ENCODE measurements around the gene ARHGEF33.

Gene ARHGEF33

DNA sequence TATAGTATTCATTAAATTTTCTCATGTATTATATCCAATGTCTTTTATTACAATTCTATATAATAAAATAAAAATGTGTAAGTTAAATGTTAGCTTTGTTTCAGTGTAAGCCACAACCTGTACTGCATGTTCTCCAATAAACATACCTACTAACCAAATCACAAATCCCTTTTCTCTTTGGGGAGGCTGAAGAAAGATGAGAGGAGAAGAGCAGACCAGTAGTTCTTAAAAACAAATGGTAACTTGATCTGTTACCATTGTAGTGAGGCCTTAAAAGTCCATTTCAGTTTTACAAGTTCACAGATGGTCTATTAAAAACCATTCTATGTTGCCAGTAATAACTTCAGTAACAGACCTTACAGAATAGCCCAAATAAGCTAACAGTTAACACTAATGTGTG is 130.7 kb downstream of the ARHGEF33 start:
- DNase-seq (ENCODE audit: low read depth) = no peak

DNA sequence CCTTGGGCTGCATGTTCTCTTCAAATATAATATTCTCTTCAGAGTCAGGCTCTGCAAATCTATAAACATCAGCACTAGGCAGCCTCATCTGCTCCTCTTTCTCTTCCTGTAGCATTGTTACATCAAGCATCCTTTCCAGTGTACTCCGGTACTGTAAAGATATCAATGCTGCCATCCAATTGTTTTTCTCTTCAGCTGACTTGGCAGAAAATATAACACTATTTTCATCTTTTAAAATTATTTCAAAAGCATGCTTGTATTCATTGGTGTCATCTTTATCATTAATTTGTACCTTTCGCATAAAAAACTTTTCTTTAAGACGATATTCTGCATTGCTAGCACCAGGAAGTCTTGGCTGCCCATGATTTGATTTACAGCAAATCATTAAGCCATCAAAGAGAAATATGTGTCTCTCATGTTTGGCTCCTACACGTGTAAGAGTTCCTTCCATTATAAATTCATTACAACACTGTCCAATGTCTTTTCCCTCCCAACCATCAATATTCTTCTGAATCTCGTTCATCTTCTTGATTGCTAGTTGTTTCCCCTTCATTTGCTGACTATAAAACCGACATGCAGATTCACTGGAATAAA is 133.1 kb downstream of the ARHGEF33 start:
- DNase-seq (ENCODE audit: low read depth) = no peak

DNA sequence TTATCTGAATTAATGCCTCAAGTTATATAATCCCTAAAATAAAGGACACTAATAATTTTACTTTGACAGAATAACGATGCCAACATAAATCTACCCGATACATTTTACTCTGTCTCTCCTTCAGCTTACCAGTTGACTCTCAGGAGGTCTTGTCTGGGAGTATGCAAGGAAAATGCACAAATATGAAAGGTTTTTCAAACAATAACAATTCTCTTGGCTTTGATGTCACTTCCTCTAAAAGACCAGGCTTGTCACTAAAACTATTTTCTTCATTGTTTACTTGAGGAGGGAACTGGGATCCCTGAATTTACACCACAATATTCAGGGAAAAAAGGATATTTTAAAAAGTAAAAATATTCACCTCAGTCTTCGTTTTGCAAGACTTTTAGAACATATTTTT is 134.0 kb downstream of the ARHGEF33 start:
- DNase-seq (ENCODE audit: low read depth) = no peak

DNA sequence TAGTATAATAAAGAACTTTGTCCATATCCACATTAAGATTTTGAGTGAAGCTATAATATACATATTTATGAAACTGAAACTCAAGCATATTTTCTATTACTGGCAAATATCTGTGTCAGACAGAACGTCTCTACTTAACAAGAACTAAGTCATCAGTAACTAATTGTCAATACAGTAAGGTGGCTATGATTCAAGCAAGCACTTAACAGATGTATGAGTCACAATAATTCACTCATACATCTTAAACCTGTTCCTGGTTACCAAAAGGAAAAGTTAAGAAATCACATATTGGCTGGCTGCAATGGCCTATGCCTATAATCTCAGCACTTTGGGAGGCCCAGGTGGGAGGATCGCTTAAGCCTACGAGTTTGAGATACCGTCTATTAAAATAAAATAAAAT is 135.2 kb downstream of the ARHGEF33 start:
- DNase-seq (ENCODE audit: low read depth) = no peak

Measured in GM04503 (cell line).